Body of pancreas (tissue), 4 donors: ENCODE results near the gene POLE2. TPM values are rescaled to one million over a fixed set of nuclear protein-coding genes. Genes with fewer than 3 reads are reported as not detected.
"Not testable (repeated sequence)": the region's sequence is repeated elsewhere in the genome, so short reads cannot be mapped to it uniquely, and the experiment has no call there.

Experiments used
- ATAC-seq: fragments of 150-250 bp; one replicate; pipeline ENCODE4 v1.9.1; 2016
- DNase-seq, 4 donors: peaks; one replicate each; pipeline ENCODE4 v3.0.0-alpha.2; 2019
- H3K27ac ChIP-seq, 4 donors: fragments of 200-600 bp; sonication (generic); 1 replicate in 3 of 4; 2 replicates in 1 of 4; pipeline versions ENCODE4 v1.5.1 to v1.6.1; 2016 to 2019; ENCODE audit warnings: mild to moderate bottlenecking in 1 of 4, mixed read lengths in 1 of 4, moderate library complexity in 1 of 4
- H3K27me3 ChIP-seq, 2 donors: fragments of 200-600 bp; sonication (generic); one replicate each; pipeline ENCODE4 v1.6.0; 2016; ENCODE audit warnings: mild to moderate bottlenecking in 1 of 2
- H3K36me3 ChIP-seq, 2 donors: fragments of 200-600 bp; sonication (generic); replicated peaks in 1 of 2; 2 replicates each; pipeline ENCODE4 v1.5.1; 2016; ENCODE audit warnings: low read depth in 2 of 2; ENCODE audit not compliant: insufficient read depth in 1 of 2
- H3K4me1 ChIP-seq: fragments of 200-600 bp; sonication (generic); one replicate; pipeline ENCODE4 v1.6.0; 2016
- H3K4me3 ChIP-seq, 2 donors: fragments of 200-600 bp; sonication (generic); 1 replicate in 1 of 2; 2 replicates in 1 of 2; pipeline ENCODE4 v1.5.1; 2016 to 2019
- H3K9me3 ChIP-seq, 3 donors: fragments of 200-600 bp; sonication (generic); 1 replicate in 2 of 3; 2 replicates in 1 of 3; pipeline ENCODE4 v1.5.1; 2016
- CTCF ChIP-seq, 7 experiments: fragments of 450-650 bp in 4 of 7; fragments of 200-600 bp in 3 of 7; sonication (generic) in 3 of 7; IDR thresholded peaks; one replicate each; pipeline ENCODE4 v1.5.1; 2016 to 2019; ENCODE audit warnings: antibody characterized with exemption in 7 of 7
- POLR2A ChIP-seq, 3 donors: fragments of 450-650 bp; IDR thresholded peaks; one replicate each; pipeline ENCODE4 v1.6.1; 2016; ENCODE audit warnings: antibody characterized with exemption in 3 of 3, mild to moderate bottlenecking in 2 of 3
- WGBS, 2 donors: methylation state at CpG; one replicate each; pipeline ENCODE4 v1.1.5; 2017; 5-methylcytosine and 5-hydroxymethylcytosine counted together
- intact Hi-C: fragments of 100-400 bp; cut with DNase I; formaldehyde crosslinking; loops from one replicate; pipeline ENCODE4 v1.15.1; 2023
- total RNA-seq, 2 donors: library from RNA; depleted of rRNA; stranded (reverse); fragments of >200 nt; gene quantifications; one replicate each; pipeline ENCODE4 v1.1.0, GENCODE V29; 2016

Gene POLE2, protein sequence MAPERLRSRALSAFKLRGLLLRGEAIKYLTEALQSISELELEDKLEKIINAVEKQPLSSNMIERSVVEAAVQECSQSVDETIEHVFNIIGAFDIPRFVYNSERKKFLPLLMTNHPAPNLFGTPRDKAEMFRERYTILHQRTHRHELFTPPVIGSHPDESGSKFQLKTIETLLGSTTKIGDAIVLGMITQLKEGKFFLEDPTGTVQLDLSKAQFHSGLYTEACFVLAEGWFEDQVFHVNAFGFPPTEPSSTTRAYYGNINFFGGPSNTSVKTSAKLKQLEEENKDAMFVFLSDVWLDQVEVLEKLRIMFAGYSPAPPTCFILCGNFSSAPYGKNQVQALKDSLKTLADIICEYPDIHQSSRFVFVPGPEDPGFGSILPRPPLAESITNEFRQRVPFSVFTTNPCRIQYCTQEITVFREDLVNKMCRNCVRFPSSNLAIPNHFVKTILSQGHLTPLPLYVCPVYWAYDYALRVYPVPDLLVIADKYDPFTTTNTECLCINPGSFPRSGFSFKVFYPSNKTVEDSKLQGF
- total RNA-seq = 1 to 10 TPM in 1 of 2 donors, not detected in 1; 7.0 TPM

GRCh38 chr14:49687942-49688700 is at the start of gene POLE2:
POLE2 (minus strand) TSS chr14:49688214; CDS start chr14:49688203, 11 bp downstream.
- peaks cover 21% of the 10 kb centered on the region for H3K4me1 ChIP-seq
- peak in 1 of 7 experiments; percentile 22 for TF ChIP-seq CTCF (IDR thresholded peaks at IDR 0.05)
- peak in 2 of 3 donors; percentile 42 to 48 for TF ChIP-seq POLR2A (IDR thresholded peaks at IDR 0.05)
- intact Hi-C loops = no loop called here
- peak within 1 kb of the TSS; percentile 37 to 77 (median 70) for H3K27ac ChIP-seq
- no peaks in the 10 kb centered on the region for H3K27me3 ChIP-seq
- peak within 1 kb of the TSS; percentile 34 to 40 for H3K4me3 ChIP-seq
- DNase-seq = peak; percentile 68 to 78 (median 74)
- WGBS, 2 donors = 4 to 51% methylated on average over 7 to 65 of the region's 67 CpGs
- no peaks in the 10 kb centered on the region for H3K36me3 ChIP-seq
- ATAC-seq = peak; percentile 83
- no peaks in the 10 kb centered on the region for H3K9me3 ChIP-seq

DNA sequence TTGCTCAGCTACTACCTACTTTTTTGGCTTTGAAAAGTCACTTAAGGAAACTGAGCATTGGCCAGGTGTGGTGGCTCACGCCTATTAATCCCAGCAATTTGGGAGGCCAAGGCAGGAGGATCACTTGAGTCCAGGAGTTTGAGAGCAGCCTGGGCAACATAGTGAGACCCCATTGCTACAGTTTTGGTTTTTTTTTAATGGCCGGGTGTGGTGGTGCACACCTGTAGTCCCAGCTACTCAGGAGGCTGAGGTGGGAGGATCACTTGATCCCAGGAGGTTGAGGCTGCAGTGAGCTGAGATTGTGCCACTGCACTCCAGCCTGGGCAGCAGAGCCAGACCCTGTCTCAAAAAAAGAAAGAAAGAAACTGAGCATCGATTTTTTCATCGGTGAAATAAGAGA is 47.7 kb upstream of the POLE2 start:
- ATAC-seq = not testable (repeated sequence)
- 96 to 97% methylated on average over 4 of the region's 4 CpGs for WGBS, 2 donors

DNA sequence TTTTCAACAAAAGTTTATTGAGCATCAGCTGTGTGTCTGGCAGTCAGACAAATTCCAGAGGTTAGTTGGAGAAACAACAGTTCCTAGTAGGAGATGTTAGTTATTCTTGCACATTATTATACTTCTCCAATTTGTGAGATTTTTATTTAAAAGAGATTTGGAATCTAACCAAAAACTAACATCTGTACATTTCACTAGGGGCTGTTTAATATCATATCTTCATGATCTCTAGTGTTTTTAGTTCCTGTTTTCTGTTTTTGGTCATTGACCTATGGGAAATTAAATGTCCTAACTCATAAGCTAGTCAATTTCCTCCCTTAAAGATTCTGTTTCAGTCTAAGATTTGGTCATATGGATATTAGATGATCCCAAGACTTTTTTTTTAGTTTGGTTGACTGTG is 45.8 kb upstream of the POLE2 start:
- ATAC-seq = no peak
- TF ChIP-seq POLR2A (IDR thresholded peaks at IDR 0.05) = no peak
- TF ChIP-seq CTCF (IDR thresholded peaks at IDR 0.05) = no peak
- no peaks in the 10 kb centered on the region for H3K27me3 ChIP-seq
- H3K4me3 ChIP-seq = no peak overlapping the region
- no peaks in the 10 kb centered on the region for H3K36me3 ChIP-seq
- H3K9me3 ChIP-seq = no peaks in the 10 kb centered on the region
- intact Hi-C loops = no loop called here
- no peaks in the 10 kb centered on the region for H3K4me1 ChIP-seq
- no peak for DNase-seq
- H3K27ac ChIP-seq = no peak overlapping the region

More for the DNA sequence above, 47.7 kb upstream of the POLE2 start:
- H3K4me1 ChIP-seq, H3K9me3 ChIP-seq, H3K36me3 ChIP-seq, intact Hi-C loops, H3K27me3 ChIP-seq, H3K27ac ChIP-seq, DNase-seq, H3K4me3 ChIP-seq: not testable (repeated sequence)

DNA sequence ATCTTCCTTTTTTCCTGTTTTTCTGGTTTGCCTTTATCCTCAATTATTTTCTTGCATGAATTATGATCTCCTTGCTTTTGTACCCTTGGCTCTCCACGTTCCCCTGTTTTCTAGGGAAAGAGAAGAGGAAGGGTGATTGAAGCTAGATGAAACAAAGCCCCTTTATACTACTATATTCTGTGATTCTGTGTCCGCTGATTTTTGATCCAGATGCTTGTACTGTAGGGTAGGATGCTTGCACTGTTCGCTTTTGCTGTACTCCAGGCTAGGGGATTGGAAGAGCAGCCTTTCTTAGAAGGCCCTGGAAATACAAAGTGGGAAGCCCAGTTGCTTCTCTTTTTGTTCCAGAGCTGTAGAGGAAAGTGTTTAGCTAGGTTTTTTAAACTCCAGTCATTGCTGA is 44.9 kb upstream of the POLE2 start:
- intact Hi-C loops = no loop called here
- 87 to 97% methylated on average over 3 of the region's 3 CpGs for WGBS, 2 donors
- H3K36me3 ChIP-seq = no peaks in the 10 kb centered on the region
- no peaks in the 10 kb centered on the region for H3K27me3 ChIP-seq
- no peak overlapping the region for H3K4me3 ChIP-seq
- no peaks in the 10 kb centered on the region for H3K9me3 ChIP-seq
- H3K4me1 ChIP-seq = no peaks in the 10 kb centered on the region
- DNase-seq (no peak), ATAC-seq (no peak)
- no peak for TF ChIP-seq CTCF (IDR thresholded peaks at IDR 0.05)
- TF ChIP-seq POLR2A (IDR thresholded peaks at IDR 0.05) = no peak
- no peak overlapping the region for H3K27ac ChIP-seq

DNA sequence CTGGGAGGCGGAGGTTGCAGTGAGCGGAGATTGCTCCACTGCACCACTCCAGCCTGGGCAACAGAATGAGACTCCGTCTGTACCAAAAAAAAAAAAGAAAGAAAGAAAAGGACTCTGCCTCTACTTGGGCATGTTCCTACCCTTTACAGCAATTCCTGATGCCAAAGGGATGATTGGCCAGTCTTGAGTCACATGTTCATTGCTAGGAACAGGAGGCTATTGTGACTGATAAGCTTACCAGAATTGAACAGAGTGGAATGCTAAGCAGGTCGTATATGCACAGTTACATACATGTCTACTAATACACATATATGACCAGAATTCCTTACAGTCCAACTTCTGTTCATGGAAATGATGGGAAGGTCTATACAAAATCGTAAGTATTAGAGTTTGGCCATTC is 39.2 kb upstream of the POLE2 start:
- DNase-seq = no peak
- intact Hi-C loops = no loop called here
- Histone ChIP-seq H3K9me3 (no peaks in the 10 kb centered on the region), H3K27me3 (no peaks in the 10 kb centered on the region), H3K4me3 (no peak overlapping the region), H3K27ac (no peak overlapping the region), H3K4me1 (no peaks in the 10 kb centered on the region), H3K36me3 (peaks cover 0 to 2% of the 10 kb centered on the region in 2 donors)
- no peak for ATAC-seq
- TF ChIP-seq CTCF (IDR thresholded peaks at IDR 0.05) (no peak), POLR2A (IDR thresholded peaks at IDR 0.05) (no peak)
- WGBS, 2 donors = 85 to 92% methylated on average over 5 of the region's 5 CpGs

DNA sequence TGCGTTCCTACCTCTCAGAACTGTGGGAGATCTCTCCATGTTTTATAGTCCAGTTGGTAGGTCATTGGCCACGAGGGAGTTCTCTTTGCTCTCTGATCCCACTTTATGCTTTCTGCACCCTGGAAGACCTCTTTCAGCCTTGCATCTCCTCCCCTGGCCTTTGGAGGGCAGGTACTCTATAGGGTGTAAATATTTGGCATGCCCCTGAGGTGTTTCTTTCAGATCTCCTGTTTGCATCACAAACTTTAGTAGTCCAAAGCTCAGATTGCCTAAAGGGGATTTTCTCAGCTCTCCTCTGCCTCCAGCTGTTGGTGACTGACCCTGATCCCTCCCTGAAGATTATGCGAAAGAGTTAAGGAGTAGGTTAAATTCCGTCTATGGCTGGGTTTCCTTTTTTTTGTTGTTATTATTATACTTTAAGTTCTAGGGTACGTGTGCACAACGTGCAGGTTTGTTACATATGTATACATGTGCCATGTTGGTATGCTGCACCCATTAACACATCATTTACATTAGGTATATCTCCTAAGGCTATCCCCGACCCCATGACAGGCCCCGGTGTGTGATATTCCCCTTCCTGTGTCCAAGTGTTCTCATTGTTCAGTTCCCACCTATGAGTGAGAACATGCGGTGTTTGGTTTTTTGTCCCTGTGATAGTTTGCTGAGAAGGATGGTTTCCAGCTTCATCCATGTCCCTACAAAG is 33.9 kb upstream of the POLE2 start:
- H3K9me3 ChIP-seq, H3K4me1 ChIP-seq, DNase-seq, H3K27me3 ChIP-seq, intact Hi-C loops, H3K27ac ChIP-seq, H3K4me3 ChIP-seq, ATAC-seq, H3K36me3 ChIP-seq: not testable (repeated sequence)
- WGBS, 2 donors = 87 to 96% methylated on average over 9 of the region's 9 CpGs
